GM21576 (cell line): ENCODE data around the gene MYT1.

Source experiments
- ATAC-seq: cut with Tn5 transposase; IDR thresholded peaks from one replicate; pipeline ENCODE4 v1.9.1; 2021; ENCODE audit warnings: mild to moderate bottlenecking, moderate library complexity; ENCODE audit not compliant: unreplicated experiment

MYT1 gene

DNA sequence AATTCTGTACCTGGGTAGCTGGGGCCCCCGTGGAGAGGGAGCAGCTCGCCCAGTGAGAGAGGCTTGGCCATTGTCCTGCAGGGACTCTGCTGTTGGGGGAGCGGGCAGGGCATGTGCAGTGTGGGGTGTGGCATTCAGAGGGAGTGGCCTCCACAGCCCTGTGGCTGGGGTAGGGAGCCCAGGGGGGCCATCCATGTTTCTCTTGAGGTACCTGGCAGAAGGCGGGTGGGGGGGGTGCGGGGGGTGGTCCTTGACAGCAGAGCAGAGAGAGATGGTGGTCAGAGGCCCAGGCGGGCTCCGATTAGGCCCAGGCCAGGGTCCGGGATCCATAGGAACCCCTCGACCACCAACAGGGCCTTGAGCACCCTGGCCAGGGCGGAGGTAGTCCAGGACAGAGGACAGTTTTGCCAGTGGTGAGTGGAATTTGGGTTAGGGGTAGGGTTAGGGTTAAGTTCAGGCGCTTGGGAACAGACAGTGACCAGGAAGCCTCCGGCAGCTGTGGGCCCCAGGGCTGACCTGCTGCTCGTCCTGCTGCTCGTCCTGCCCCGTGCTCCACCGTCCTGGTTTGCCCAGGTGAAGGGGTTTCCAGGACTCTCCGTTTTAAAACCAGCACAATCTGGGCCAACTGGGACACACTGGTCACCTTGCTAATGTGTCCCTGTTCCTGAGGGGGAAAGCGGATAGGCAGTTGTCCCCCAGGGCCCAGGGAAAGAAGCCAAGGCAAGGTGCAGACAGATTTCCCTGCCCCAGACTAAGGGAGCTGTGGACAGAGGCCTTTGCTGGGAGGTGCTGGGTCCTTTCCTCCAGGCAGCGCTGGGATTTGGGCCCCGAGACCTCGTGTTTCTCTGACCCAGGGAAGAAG lies 24.8 kb upstream of the MYT1 start:
- ATAC-seq: no peak

DNA sequence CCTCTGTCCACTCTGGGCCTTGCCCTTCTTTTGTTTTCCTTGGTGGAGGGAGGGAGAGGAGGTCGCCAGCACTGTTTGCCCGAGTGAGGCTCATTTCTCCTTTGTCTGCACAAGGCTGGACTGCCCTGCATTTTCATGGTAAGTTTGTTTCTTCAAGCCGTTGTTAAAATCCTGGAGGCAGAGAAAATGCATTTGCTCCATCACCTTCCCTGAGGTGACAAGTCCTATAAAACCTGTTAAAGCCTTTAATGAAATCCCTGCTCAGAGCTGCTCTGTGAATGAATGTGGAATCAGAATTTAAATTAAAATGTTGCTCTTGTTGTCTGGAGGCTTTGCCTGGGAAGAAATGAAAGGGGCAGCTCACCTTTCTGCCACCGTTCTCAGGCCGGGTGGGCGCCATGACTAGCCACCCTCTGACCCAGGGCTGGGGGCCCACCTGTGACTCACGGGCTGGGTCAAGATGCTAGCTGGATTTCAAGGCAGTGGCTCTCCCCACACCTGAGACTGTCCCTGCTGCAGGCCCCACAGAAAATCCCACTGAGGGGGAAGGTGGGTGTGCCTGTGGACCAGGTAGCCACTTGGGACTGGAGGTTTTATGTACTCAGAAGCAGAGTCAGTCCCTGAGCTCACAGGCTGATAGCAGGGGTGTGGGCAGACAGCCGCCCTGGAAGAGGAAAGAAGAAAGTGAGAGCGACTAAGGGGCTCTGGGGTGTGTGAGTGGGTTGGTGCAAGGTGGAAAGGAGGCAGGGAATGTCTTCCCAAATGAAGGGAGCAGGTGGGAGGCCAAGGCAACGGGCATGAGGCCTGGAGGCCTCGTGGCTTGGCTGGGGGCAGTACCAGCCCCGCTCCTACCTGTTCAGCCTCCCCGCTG lies 24.0 kb upstream of the MYT1 start:
- ATAC-seq: no peak

DNA sequence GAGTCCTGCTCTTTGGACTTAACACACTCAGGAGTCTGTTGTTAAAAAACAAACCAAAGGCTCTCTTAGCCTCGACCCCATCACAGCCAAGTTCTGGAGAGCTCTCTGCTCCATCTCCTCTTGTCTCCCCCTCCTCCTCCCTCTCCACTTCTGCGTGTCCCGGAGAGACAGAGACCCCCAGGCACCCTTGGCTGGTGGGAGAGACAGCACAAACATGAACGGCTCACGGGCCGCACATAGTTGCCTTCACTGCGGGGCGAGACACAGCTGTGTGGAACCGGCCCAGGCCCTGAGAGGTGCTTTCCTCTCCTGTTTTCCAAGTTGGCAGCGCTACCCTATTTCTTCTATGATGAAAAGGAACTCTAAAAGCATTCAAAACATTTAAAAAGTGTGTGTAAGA lies 23.3 kb upstream of the MYT1 start:
- no peak for ATAC-seq

DNA sequence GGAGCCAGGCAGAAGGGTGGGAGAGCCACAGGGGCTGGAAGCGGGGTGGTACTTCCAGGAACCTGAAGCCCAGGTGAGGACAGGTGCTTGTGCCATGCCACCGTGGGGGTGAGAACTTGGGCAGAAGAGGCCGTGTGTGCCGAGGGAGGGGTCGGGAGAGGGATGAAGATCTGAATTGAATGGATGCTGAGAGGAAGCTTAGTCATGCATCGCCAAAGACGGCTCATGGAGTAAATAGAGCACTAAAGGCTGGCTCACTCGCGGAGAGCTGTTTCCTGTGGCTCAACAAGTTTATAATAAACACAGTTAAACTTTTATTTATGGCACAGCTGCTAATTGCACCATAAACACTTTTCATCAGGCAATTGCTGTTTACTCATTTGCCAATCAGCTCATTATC lies 21.7 kb upstream of the MYT1 start:
- no peak for ATAC-seq

DNA sequence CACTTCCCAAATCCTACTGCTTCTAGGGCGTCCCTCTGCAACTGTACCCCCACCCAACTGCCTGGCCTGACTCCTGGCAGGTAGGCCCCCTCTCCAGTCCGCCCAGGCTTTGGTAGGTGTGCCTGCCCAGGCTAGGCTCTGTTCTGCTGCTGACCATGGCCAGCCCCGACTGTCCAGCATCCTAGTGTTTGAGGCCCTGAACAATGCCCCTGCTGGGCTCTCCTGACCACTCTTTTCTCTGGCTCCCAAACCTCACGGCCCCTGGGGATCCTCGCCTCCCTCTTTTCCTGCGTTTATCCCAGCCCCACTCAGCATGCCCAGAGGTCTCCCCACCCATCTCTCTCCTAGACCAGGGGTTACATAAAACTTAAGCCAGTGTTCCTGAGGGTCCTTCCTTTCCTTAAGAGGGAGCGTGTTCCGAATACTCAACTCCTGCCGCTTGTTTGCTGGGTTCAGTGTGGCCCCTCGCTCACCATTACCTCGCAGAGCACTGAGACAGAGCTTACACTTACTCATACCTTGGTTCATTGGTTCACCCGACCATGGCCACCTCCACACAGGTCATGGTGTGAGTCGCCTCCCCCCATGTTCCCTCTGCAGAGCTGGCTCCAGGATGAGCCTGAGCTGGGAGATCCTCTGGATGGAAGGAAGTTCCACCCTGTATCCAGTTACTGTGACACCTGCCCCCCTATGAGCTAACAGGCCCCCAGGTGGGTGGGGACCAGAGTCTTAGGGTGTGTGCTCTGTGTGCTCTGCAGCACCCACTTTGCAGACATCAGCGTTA lies 21.0 kb upstream of the MYT1 start:
- no peak for ATAC-seq

DNA sequence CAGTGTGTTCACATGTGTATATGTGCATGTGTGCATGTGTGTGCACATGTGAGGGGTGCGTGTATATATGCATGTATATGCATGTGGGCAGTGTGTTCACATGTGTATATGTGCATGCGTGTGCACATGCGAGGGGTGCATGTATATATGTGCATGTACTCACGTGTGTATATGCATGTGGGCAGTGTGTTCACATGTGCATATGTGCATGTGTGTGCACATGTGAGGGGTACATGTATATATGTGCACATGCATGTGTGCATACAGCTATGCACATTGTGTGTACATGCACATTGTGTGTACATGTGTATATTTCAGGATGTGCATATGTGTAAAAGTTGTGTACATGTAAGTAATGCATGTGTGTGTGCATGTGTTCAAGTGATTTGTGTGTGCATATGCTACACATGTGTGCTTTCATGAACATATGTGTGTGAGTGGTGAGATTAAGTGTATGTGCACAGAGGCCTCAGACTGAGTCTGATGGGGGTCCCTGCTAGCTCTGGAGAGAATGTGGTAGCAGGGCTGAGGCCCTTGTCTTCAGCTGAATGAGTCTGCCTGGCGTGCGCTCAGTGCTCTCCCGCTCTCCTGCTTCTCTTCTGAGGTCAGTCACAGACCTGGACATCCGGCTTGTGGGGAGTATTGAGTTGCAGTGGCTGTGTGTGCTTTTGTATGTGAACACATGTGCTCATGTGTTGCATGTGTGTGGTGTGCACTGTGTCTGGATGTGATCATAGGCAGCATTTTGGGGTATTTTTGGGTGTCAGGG lies 19.9 kb upstream of the MYT1 start:
- ATAC-seq: no peak

DNA sequence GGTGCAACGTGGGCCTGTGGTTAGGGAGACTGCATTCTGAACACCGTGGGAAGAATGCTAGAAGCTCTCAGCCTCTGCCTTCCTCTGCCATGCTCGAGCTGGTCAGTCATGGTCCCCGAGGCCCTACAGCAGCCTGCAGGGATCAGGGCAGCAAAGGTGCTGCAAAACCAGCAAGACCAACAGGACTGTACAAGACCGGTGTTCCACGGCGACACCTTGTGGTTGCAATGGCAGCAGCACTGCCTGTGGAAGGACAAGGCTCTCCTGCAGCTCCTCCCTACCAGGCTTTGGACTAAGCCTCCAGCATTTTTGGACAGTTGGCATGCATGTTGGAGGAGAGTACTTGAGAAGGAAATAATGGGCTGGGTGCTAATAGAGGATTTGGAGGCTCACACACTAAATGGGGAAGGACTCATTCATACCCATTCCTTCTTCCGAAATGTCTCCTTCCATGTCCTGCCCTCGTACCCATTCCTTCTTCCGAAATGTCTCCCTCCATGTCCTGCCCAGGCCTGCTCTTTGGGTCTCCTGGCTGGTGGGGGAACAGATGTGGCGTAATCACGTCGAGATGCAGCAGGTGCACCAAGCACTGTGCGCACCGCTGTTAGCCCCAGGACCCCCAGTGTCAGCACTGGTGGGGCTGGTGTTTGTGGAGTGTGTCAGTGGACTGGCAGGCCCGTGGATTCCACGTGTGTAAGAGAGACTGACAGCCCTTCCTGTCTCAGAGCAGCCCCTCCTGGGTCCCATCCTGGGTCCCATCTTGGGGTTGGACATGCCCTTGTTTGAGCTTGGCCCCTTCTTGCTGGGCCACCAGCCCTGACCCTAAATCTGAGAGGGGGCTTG lies 18.6 kb upstream of the MYT1 start:
- ATAC-seq: no peak

DNA sequence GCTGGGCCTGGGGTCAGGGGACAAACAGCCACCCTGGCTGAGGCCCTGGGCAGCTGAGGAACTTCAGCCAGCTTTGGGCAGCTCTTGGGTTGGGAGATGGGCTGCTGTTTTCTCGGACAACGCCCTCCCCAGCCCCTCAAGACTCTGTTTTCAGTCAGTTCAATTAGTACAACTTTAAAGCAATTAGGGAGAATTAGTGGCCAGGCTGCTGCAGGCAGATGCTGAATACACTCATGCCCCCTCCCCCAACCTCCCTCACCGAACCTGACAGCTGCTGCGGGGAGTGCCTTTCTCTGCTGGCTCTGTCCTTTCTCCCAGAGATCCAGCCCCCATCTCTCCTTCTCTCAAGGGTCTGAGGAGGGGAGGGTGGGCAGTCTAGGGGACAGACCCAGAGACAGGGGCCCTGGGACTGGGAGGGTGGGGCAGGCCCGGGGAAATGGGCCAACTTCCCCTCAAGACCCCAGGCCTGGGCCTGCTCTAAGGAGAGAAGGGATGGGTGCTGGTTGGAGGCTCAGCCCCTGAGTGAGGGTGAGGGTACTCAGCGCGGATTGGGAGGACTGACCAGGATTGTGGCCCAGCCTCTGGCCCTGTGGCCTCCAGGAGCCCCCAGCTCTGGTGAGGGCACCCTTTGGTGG lies 17.8 kb upstream of the MYT1 start:
- no peak for ATAC-seq

DNA sequence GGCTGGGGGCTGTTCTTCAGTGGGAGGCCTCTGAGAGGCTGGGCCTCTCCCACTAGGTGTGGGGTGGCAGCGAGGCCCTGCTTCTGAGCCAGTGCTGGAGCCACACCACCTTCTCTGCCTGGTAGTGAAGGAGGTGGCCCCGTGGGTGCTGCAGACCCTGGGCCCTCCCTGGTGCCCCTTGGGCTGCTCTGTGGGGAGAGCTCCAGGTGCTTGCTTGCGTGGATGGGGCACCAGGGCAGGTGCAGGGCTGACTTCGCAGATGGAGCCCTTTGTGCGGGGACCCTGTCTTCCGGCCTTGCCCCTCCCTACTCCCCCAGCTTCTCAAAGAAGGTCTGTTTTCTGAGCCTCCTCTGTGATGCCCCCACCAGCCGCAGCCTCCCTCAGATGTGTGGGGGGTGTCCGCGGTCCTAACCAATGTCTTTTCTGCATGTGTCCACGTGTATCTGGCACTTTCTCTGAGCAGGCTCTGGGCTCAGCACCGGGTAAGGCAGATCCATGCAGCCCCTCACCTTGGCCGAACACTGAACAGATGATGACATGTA lies 17.2 kb upstream of the MYT1 start:
- no peak for ATAC-seq

DNA sequence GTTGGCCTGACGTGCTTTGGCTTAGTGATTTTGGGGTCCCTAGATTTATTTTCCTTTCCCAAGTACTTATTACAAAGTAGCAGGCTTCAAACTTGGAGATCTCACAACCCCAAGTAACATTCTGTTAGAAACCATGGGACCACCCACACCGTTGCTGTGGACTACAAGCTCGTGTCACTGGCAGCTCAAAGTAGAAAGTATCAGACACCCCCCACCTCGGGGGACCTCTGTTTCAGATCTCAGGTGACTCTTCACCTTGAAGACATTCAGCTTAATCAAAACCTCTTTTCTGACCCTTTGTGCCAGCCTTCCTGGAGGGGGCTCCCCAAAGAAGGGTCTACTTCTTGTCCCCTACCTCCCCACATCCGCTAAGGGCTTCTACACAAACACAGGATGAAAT lies 15.7 kb upstream of the MYT1 start:
- ATAC-seq: no peak

DNA sequence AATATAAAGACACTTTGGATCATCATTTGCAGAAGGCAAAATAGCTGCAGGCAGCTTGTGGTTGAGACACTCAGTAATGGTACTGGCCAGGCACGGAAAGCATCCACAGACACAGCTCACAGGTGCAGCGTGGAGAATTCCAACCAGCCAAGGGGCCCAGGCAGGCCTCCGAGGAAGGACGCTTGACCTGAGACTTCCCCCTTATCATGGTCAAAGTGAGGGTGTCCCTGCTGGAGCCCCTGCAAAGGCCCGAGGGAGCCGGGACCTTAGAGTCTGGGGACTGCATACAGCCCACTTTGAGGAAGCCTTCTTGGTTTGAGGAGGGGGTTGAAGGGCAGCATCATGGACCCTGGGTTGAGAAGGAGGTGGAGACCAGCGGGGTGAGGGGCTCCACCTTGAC lies 15.1 kb upstream of the MYT1 start:
- no peak for ATAC-seq

DNA sequence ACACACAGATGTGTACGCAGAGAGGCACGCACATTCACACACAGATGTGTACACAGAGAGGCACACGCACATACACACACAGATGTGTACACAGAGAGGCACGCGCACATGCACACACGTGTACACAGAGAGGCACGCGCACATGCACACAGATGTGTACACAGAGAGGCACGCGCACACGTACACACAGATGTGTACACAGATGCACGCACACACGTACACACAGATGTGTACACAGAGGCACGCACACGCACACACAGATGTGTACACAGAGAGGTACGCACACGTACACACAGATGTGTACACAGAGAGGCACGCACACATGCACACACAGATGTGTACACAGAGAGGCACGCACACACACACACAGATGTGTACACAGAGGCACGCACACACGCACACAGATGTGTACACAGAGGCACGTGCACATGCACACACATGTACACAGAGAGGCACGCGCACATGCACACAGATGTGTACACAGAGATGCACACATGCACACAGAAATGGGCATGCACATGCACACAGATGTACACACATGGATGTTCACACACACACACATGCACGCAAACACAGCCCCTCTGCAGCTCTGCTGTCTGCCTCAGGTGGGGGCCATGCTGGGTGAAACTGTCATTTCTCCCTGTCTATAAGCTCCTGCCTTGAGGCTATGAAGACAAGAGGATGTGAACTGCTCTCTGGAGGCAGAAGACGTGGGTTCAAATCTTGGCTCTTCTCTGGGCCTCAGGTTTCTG lies 14.3 kb upstream of the MYT1 start:
- ATAC-seq: no peak

DNA sequence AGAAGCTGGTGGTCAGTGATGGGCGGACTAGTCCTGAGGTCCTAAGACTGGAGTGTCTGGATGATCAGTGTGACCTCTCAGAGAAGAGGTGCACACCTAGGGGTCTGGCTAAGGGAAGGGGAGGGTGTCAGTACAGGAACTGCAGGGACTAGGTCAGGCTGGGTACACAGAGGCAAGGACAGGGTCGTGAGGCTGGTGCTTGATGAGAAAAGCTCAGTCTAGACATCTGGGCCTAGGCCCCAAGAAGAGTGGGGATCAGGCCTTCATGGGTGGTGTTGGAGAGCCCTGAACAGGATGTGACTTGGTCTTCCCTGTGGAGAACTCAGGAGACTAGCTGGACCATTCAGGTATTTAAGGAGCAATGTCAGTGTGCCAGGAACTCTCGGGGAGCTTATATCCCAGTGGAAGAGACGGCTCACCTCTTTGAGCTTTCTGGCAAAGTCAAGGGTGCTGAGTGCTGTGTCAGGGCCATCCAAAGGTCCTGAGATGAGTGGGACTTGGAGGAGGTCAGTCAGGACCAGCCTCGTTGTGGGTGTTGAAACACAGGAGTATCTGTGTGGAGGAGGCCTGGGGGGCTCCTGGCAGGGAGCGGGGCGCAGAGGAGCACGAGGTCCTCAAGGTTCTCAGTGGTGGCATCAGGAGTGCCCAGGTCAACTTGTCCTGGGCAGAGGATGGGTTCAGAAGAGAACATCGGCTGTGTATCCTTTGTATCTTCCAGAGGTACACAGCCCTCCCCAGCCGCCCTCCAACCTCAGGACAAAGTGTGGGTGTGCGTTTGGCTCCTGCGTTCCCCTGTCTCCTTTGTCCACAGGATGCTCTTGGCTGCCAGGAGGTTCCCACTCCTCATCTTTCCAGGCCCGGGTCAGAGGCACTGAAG lies 13.3 kb upstream of the MYT1 start:
- no peak for ATAC-seq

DNA sequence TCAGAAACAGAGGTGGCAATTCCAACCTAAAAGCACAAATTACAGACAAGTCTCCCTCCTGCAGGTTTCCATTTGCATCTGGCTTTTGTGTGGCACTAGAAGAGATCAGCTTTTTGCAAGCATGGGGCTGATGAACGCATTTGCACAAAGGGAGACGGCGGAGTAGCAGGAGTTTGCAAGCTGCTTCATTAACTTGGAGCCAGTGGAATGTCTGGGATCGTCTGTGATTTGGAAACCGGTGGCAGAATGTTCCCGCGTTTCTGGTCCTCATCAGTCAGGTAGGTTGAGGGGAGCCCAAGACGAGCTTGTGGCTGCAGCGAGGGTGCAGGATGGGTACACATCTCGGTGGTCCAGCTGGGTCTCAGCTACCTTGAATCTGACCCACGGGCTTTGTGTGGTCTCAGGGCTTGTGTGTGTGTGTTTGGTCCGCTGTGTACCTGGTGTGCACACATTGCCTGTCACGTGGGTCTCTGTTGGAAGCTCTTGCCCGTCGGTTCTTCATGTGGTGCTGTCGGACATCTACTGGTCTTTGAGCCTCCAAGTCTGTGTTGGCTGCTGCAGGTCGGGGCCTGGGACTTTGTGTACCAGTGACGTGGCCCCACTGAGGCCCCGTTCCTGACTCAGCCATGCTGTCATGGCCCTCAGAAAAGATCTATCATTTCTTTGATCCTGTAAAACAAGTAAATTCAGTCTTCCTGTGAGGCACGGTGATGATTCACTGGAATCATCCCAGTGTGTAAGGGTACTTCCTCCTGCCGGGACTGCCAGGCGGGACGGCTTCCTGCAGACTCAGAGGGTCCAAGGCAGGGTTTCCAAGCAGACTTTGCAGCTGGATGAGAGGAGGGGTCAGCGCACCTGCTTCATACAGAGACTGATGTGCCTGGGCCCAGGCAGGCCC lies 12.4 kb upstream of the MYT1 start:
- no peak for ATAC-seq

DNA sequence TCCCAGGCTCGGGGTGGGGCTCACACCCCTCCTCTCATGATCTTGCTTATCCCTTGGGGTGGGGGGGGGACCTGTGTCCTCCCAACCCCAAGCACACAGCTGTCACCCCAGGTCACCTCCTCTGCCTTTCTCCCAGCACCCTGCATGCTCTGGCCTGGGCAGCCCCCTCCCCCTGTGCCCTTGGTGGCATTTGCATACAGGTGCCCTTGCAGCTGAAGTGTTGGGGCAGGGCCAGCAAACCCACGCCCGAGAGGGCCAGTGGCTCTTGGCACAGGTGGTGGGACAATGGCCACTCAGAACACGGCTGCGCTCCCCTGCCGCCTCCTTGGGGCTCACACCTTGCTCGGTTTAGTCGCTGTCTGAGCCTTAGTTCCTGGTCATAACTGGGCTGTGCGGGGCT lies 11.3 kb upstream of the MYT1 start:
- no peak for ATAC-seq

DNA sequence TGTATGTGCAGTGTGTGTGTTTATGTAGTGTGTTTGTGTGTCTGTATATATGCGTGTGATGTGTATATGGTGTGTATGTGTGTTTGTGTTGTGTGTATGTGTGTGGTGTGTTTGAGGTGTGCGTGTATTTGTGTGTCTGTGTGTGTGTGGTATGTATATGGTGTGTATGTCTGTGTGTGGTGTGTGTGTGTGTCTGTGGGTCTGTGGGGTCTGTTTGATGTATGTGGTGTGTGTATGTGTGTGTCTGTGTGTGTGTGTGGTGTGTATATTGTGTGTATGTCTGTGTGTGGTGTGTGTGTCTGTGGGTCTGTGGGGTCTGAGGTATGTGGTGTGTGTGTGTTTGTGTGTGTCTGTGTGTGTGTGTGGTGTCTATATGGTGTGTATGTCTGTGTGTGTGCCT lies 10.8 kb upstream of the MYT1 start:
- ATAC-seq: no peak
